K562 (cell line): Measurements from ENCODE around the gene MRI1. TPM values are rescaled to one million over a fixed set of nuclear protein-coding genes. Genes with fewer than 3 reads are reported as not detected.
A peak's percentile ranks its signal among the peaks of the same experiment; 100 is the strongest.

Source experiments
- CXXC5 ChIP-seq: fragments of 250-450 bp; sonication (Bioruptor Pico); IDR thresholded peaks from 2 replicates; pipeline ENCODE4 v1.8.0; 2022; ENCODE audit warnings: inconsistent platforms, mild to moderate bottlenecking, moderate library complexity
- GABPB2 ChIP-seq: fragments of 250-450 bp; sonication (Bioruptor Pico); conservative IDR thresholded peaks from 2 replicates; pipeline ENCODE4 v1.5.1; 2021; ENCODE audit warnings: mild to moderate bottlenecking
- GATAD2A ChIP-seq: fragments of 450-650 bp; IDR thresholded peaks from 2 replicates; pipeline ENCODE4 v1.6.1; 2017
- HNRNPUL1 ChIP-seq: fragments of 200-400 bp; formaldehyde crosslinking; IDR thresholded peaks from 2 replicates; pipeline ENCODE4 v1.6.1; 2017; ENCODE audit warnings: low read length
- MTA3 ChIP-seq: fragments of 450-650 bp; formaldehyde crosslinking; IDR thresholded peaks from 2 replicates; pipeline ENCODE4 v1.6.1; 2017; ENCODE audit warnings: mild to moderate bottlenecking, borderline replicate concordance
- NFATC3 ChIP-seq: fragments of 450-650 bp; IDR thresholded peaks from 2 replicates; pipeline ENCODE4 v1.6.1; 2017; ENCODE audit warnings: mild to moderate bottlenecking
- POLR2A ChIP-seq: fragments of 450-650 bp; conservative IDR thresholded peaks from 2 replicates; pipeline ENCODE4 v1.6.1; 2016
- SIRT6 ChIP-seq: IDR thresholded peaks from one replicate; pipeline ENCODE4 v1.6.1; 2012; ENCODE audit warnings: low read depth, mild to moderate bottlenecking, control low read depth, inconsistent platforms, low read length, moderate library complexity
- STAT5B ChIP-seq: fragments of 250-450 bp; sonication (Bioruptor Pico); IDR thresholded peaks from 2 replicates; pipeline ENCODE4 v1.8.0; 2021; ENCODE audit warnings: mild to moderate bottlenecking, inconsistent platforms
- TEAD2 ChIP-seq: fragments of 450-650 bp; IDR thresholded peaks from 2 replicates; pipeline ENCODE4 v1.6.1; 2016; ENCODE audit warnings: missing genetic modification characterization, control low read depth, missing compliant biosample characterization
- TEAD4 ChIP-seq, 2 experiments: sonication (generic) in 1 of 2; formaldehyde crosslinking in 1 of 2; IDR thresholded peaks; 2 replicates each; pipeline versions ENCODE4 v1.6.1 to v1.8.0; 2012 to 2022; ENCODE audit warnings: borderline replicate concordance in 1 of 2, inconsistent platforms in 1 of 2, low read length in 1 of 2, mild to moderate bottlenecking in 1 of 2, missing genetic modification reagents in 1 of 2
- ZBED1 ChIP-seq: IDR thresholded peaks from 2 replicates; pipeline ENCODE4 v1.6.1; 2014
- ZC3H4 ChIP-seq: sonication (generic); formaldehyde crosslinking; IDR thresholded peaks from 2 replicates; pipeline ENCODE4 v1.9.0; 2021; ENCODE audit warnings: missing genetic modification reagents, borderline replicate concordance
- ZNF589 ChIP-seq: fragments of 200-800 bp; sonication (Bioruptor generic); IDR thresholded peaks from 2 replicates; pipeline ENCODE4 v1.6.1; 2016; ENCODE audit warnings: low read depth, missing genetic modification characterization, missing compliant biosample characterization
- ZNF75A ChIP-seq: fragments of 450-650 bp; formaldehyde crosslinking; IDR thresholded peaks from 2 replicates; pipeline ENCODE4 v1.4.0; 2020; ENCODE audit warnings: mild to moderate bottlenecking
- polyA plus RNA-seq, 8 experiments: library from polyadenylated mRNA; depleted of rRNA in 4 of 8; stranded (reverse) in 5 of 8; unstranded in 3 of 8; fragments of >200 nt; fragmentation: Nextera tagmentation in 2 of 8; fragmentation: Illumina TruSeq in 1 of 8; extraction: Ambion mirVana in 2 of 8; extraction: Trizol in 1 of 8; gene quantifications; 2 replicates each; pipeline versions ENCODE4 v1.2.1 to v1.2.3, GENCODE V29; 2011 to 2014; ENCODE audit warnings: inconsistent platforms in 1 of 8, missing spikeins in 1 of 8
- total RNA-seq, 7 experiments: library from RNA; depleted of rRNA in 6 of 7; stranded (reverse); fragments of >200 nt in 6 of 7; fragmentation: Illumina TruSeq in 2 of 7; extraction: Trizol in 2 of 7; gene quantifications; 2 replicates each; pipeline versions ENCODE4 v1.2.1 to v1.2.3, GENCODE V29; 2011 to 2021; ENCODE audit warnings: low replicate concordance in 1 of 7
- TF ChIP-seq, protein P1 (sequence below): sonication (generic); formaldehyde crosslinking; IDR thresholded peaks from 2 replicates; pipeline ENCODE4 v1.8.1; 2023; ENCODE audit warnings: mild to moderate bottlenecking, missing genetic modification reagents
- TF ChIP-seq, protein P2 (sequence below): sonication (generic); formaldehyde crosslinking; IDR thresholded peaks from 2 replicates; pipeline ENCODE4 v1.8.0; 2023; ENCODE audit warnings: missing genetic modification reagents, mild to moderate bottlenecking, borderline replicate concordance
- TF ChIP-seq, protein P3 (sequence below): sonication (generic); formaldehyde crosslinking; IDR thresholded peaks from 2 replicates; pipeline ENCODE4 v1.8.0; 2022; ENCODE audit warnings: mild to moderate bottlenecking, missing genetic modification reagents

The MRI1 gene
- total and polyA plus RNA-seq, 9 of the 15 experiments (the other 6 are each of a cell fraction or from before 2014, with no cell fraction given) = 5.5 to 57.4 (median 28.2) TPM

DNA sequence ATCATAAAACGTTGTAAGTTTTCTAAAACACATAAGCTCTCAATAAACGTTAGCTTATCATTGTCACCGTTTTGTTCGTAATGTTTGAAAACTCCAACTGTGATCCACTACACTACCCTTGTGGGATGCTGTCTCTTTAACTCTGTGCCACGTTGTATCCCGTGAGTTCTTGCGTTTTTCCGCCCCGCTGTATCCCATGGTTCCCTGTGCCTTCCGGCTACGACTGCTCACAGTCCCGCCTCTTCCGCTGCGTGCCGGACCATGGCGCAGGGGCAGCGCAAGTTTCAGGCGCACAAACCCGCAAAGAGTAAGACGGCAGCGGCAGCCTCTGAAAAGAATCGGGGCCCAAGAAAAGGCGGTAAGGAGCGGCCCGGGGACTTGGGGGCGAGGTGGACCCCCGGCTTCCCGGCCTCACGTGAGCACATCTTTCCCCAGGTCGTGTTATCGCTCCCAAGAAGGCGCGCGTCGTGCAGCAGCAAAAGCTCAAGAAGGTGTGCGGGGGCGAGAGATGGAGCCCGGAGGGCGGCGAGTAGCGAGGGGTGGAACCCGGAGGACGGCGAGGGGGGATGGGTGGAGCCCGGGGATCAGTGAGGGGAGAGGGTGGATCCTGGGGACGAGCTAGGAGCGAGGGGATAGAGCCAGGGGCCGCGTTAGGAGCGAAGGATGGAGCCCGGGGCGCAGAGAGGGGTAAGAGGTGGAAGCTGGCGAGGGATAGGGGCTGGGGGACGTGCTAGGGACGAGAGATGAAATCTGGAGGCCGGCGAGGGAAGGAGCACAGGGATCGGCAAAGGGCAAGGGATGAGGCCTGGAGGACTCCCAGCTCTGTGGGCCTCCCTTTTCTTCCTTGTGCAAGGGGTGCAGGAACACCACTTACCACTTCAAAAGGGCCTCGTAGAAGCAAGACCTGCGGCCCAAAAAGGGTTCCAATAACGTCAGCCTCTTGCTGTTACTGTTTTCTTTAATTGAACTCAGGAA lies 10.2 kb downstream of the MRI1 start, which contains the start of gene C19orf53 (continued):
- TF ChIP-seq, protein P1, sequence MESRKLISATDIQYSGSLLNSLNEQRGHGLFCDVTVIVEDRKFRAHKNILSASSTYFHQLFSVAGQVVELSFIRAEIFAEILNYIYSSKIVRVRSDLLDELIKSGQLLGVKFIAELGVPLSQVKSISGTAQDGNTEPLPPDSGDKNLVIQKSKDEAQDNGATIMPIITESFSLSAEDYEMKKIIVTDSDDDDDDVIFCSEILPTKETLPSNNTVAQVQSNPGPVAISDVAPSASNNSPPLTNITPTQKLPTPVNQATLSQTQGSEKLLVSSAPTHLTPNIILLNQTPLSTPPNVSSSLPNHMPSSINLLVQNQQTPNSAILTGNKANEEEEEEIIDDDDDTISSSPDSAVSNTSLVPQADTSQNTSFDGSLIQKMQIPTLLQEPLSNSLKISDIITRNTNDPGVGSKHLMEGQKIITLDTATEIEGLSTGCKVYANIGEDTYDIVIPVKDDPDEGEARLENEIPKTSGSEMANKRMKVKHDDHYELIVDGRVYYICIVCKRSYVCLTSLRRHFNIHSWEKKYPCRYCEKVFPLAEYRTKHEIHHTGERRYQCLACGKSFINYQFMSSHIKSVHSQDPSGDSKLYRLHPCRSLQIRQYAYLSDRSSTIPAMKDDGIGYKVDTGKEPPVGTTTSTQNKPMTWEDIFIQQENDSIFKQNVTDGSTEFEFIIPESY (CRISPR knock-in tag) = no peak
- no peak for TF ChIP-seq TEAD2 (tag)
- no peak for TF ChIP-seq SIRT6
- peak; percentile 61; the same call in 1 of the 2 replicates for TF ChIP-seq MTA3
- TF ChIP-seq NFATC3 = no peak
- TF ChIP-seq ZC3H4 (CRISPR knock-in tag) = no peak
- no peak for TF ChIP-seq STAT5B (CRISPR knock-in tag)
- TF ChIP-seq, protein P2, sequence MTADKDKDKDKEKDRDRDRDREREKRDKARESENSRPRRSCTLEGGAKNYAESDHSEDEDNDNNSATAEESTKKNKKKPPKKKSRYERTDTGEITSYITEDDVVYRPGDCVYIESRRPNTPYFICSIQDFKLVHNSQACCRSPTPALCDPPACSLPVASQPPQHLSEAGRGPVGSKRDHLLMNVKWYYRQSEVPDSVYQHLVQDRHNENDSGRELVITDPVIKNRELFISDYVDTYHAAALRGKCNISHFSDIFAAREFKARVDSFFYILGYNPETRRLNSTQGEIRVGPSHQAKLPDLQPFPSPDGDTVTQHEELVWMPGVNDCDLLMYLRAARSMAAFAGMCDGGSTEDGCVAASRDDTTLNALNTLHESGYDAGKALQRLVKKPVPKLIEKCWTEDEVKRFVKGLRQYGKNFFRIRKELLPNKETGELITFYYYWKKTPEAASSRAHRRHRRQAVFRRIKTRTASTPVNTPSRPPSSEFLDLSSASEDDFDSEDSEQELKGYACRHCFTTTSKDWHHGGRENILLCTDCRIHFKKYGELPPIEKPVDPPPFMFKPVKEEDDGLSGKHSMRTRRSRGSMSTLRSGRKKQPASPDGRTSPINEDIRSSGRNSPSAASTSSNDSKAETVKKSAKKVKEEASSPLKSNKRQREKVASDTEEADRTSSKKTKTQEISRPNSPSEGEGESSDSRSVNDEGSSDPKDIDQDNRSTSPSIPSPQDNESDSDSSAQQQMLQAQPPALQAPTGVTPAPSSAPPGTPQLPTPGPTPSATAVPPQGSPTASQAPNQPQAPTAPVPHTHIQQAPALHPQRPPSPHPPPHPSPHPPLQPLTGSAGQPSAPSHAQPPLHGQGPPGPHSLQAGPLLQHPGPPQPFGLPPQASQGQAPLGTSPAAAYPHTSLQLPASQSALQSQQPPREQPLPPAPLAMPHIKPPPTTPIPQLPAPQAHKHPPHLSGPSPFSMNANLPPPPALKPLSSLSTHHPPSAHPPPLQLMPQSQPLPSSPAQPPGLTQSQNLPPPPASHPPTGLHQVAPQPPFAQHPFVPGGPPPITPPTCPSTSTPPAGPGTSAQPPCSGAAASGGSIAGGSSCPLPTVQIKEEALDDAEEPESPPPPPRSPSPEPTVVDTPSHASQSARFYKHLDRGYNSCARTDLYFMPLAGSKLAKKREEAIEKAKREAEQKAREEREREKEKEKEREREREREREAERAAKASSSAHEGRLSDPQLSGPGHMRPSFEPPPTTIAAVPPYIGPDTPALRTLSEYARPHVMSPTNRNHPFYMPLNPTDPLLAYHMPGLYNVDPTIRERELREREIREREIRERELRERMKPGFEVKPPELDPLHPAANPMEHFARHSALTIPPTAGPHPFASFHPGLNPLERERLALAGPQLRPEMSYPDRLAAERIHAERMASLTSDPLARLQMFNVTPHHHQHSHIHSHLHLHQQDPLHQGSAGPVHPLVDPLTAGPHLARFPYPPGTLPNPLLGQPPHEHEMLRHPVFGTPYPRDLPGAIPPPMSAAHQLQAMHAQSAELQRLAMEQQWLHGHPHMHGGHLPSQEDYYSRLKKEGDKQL (CRISPR knock-in tag) = no peak
- TF ChIP-seq GABPB2 (CRISPR knock-in tag) = 0 out of 2 replicates have a peak, but pooled peaks have one; percentile 50
- TF ChIP-seq ZBED1 = no peak
- TF ChIP-seq POLR2A = peak; percentile 99
- TF ChIP-seq ZNF75A (CRISPR knock-in tag) = no peak
- TF ChIP-seq HNRNPUL1 = no peak
- no peak for TF ChIP-seq TEAD4 (IDR thresholded peaks at IDR 0.05; ENCODE audit: low read length)
- 0 out of 2 replicates have a peak, but pooled peaks have one; percentile 30 for TF ChIP-seq TEAD4 (CRISPR knock-in tag; IDR thresholded peaks at IDR 0.05; ENCODE audit: borderline replicate concordance)
- TF ChIP-seq GATAD2A = no peak
- peak; percentile 63; the same call in 1 of the 2 replicates for TF ChIP-seq ZNF589
- TF ChIP-seq, protein P3, sequence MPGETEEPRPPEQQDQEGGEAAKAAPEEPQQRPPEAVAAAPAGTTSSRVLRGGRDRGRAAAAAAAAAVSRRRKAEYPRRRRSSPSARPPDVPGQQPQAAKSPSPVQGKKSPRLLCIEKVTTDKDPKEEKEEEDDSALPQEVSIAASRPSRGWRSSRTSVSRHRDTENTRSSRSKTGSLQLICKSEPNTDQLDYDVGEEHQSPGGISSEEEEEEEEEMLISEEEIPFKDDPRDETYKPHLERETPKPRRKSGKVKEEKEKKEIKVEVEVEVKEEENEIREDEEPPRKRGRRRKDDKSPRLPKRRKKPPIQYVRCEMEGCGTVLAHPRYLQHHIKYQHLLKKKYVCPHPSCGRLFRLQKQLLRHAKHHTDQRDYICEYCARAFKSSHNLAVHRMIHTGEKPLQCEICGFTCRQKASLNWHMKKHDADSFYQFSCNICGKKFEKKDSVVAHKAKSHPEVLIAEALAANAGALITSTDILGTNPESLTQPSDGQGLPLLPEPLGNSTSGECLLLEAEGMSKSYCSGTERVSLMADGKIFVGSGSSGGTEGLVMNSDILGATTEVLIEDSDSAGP = peak; percentile 100
- peak; percentile 100 for TF ChIP-seq CXXC5 (CRISPR knock-in tag)
